SU-DHL-6 (cell line): ENCODE data around the gene GALNT10.

Source experiments
- H2AFZ ChIP-seq: fragments of 200-600 bp; sonication (generic); 2 replicates; pipeline ENCODE4 v1.6.1; 2014; ENCODE audit warnings: low read depth, mild to moderate bottlenecking, moderate library complexity, mixed read lengths, antibody characterized with exemption, low read length; ENCODE audit not compliant: severe bottlenecking
- H3F3A ChIP-seq: fragments of 200-600 bp; shearing (Covaris generic); 2 replicates; pipeline ENCODE4 v1.6.0; 2016; ENCODE audit warnings: antibody characterized with exemption, mild to moderate bottlenecking; ENCODE audit not compliant: insufficient read depth
- H3K27ac ChIP-seq: fragments of 200-600 bp; sonication (generic); 2 replicates; pipeline ENCODE4 v1.5.1; 2016; ENCODE audit warnings: low read depth, mild to moderate bottlenecking, low read length, moderate library complexity, mixed read lengths
- H3K27me3 ChIP-seq: fragments of 200-600 bp; sonication (generic), shearing (Covaris generic); 2 replicates; pipeline ENCODE4 v1.6.0; 2014; ENCODE audit warnings: mild to moderate bottlenecking, low read length
- H3K36me3 ChIP-seq: fragments of 200-600 bp; sonication (generic); 2 replicates; pipeline ENCODE4 v1.6.1; 2014; ENCODE audit warnings: mild to moderate bottlenecking, low read length, mixed read lengths
- H3K4me2 ChIP-seq: fragments of 300-600, 200-600 bp; shearing (Covaris generic), sonication (generic); 2 replicates; pipeline ENCODE4 v1.6.0; 2014; ENCODE audit warnings: low read length, low read depth, mild to moderate bottlenecking; ENCODE audit not compliant: poor library complexity, severe bottlenecking
- H3K4me3 ChIP-seq: fragments of 200-600 bp; sonication (generic); 2 replicates; pipeline ENCODE4 v1.5.1; 2014; ENCODE audit warnings: antibody characterized with exemption, low read length, mild to moderate bottlenecking, mixed read lengths; ENCODE audit not compliant: insufficient read depth, poor library complexity, severe bottlenecking
- H3K79me2 ChIP-seq: fragments of 200-600 bp; sonication (generic); 2 replicates; pipeline ENCODE4 v1.6.1; 2014; ENCODE audit warnings: mild to moderate bottlenecking, low read length, moderate library complexity; ENCODE audit not compliant: insufficient read depth
- H3K9ac ChIP-seq: fragments of 200-600 bp; sonication (generic); 2 replicates; pipeline ENCODE4 v1.7.0; 2014; ENCODE audit warnings: mild to moderate bottlenecking, low read length
- H3K9me2 ChIP-seq: fragments of 200-600 bp; sonication (generic); replicated peaks from 2 replicates; pipeline ENCODE4 v1.6.1; 2014; ENCODE audit warnings: low read length; ENCODE audit not compliant: insufficient read depth
- H3K9me3 ChIP-seq: fragments of 200-600 bp; sonication (generic); 2 replicates; pipeline ENCODE4 v1.6.1; 2014; ENCODE audit warnings: low read length, mixed read lengths; ENCODE audit not compliant: insufficient read depth
- H4K20me1 ChIP-seq: fragments of 200-600 bp; sonication (generic); 2 replicates; pipeline ENCODE4 v1.6.1; 2014; ENCODE audit warnings: low read depth, mild to moderate bottlenecking, antibody characterized with exemption, low read length, moderate library complexity, mixed read lengths
- EZH2phosphoT487 ChIP-seq: fragments of 200-600 bp; sonication (generic), shearing (Covaris generic); conservative IDR thresholded peaks from 2 replicates; pipeline ENCODE4 v1.6.1; 2018; ENCODE audit warnings: mild to moderate bottlenecking, antibody characterized with exemption, low read length, moderate library complexity, mixed read lengths
- TF ChIP-seq, protein P1 (sequence below): fragments of 200-600 bp; sonication (generic); IDR thresholded peaks from one replicate; pipeline ENCODE4 v1.5.1; 2017; ENCODE audit warnings: antibody characterized with exemption, mild to moderate bottlenecking, low read length, moderate library complexity; ENCODE audit not compliant: insufficient read depth, poor library complexity, severe bottlenecking

Gene GALNT10

DNA sequence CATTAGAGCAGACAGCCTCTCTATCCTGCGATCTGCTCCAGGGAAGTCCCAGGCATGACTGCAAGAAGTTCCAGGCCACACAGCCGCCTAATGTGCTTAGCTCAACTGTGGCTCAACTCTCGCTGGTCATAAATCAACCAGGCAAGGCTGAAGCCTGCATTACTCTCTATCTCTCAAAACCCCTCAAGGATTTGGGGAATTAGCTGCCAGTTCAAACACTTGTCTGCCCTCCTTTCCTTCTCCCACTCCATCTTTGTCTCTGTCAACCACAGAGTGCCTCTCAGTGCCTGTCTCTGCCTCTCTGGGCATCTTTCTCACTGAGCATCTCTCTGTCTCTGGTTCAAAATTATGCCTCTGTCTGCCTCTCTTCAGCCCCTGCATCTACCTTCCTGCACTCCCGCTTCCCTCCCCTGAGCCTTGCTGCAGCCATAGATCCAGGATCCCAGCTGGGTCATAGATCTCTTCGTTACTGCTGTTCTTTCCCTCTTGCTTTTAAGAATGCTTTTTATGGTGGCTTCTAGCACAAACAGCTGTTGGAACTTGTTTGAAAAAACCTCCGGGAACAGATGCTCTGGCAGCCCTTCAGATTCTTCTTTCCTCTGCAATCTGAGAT is 27.9 kb upstream of the GALNT10 start:
- TF ChIP-seq EZH2phosphoT487 = no peak
- TF ChIP-seq, protein P1, sequence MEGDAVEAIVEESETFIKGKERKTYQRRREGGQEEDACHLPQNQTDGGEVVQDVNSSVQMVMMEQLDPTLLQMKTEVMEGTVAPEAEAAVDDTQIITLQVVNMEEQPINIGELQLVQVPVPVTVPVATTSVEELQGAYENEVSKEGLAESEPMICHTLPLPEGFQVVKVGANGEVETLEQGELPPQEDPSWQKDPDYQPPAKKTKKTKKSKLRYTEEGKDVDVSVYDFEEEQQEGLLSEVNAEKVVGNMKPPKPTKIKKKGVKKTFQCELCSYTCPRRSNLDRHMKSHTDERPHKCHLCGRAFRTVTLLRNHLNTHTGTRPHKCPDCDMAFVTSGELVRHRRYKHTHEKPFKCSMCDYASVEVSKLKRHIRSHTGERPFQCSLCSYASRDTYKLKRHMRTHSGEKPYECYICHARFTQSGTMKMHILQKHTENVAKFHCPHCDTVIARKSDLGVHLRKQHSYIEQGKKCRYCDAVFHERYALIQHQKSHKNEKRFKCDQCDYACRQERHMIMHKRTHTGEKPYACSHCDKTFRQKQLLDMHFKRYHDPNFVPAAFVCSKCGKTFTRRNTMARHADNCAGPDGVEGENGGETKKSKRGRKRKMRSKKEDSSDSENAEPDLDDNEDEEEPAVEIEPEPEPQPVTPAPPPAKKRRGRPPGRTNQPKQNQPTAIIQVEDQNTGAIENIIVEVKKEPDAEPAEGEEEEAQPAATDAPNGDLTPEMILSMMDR = no peak
- no peak overlapping the region for H3K4me2 ChIP-seq
- no peaks in the 10 kb centered on the region for H3F3A ChIP-seq
- no peak overlapping the region for H3K9ac ChIP-seq
- H3K4me3 ChIP-seq = no peak overlapping the region
- H2AFZ ChIP-seq = no peak overlapping the region
- H3K27me3 ChIP-seq = no peaks in the 10 kb centered on the region
- no peaks in the 10 kb centered on the region for H3K79me2 ChIP-seq
- no peaks in the 10 kb centered on the region for H4K20me1 ChIP-seq
- H3K9me2 ChIP-seq = no peaks in the 10 kb centered on the region
- no peaks in the 10 kb centered on the region for H3K9me3 ChIP-seq
- H3K27ac ChIP-seq = no peak overlapping the region
- no peaks in the 10 kb centered on the region for H3K36me3 ChIP-seq

DNA sequence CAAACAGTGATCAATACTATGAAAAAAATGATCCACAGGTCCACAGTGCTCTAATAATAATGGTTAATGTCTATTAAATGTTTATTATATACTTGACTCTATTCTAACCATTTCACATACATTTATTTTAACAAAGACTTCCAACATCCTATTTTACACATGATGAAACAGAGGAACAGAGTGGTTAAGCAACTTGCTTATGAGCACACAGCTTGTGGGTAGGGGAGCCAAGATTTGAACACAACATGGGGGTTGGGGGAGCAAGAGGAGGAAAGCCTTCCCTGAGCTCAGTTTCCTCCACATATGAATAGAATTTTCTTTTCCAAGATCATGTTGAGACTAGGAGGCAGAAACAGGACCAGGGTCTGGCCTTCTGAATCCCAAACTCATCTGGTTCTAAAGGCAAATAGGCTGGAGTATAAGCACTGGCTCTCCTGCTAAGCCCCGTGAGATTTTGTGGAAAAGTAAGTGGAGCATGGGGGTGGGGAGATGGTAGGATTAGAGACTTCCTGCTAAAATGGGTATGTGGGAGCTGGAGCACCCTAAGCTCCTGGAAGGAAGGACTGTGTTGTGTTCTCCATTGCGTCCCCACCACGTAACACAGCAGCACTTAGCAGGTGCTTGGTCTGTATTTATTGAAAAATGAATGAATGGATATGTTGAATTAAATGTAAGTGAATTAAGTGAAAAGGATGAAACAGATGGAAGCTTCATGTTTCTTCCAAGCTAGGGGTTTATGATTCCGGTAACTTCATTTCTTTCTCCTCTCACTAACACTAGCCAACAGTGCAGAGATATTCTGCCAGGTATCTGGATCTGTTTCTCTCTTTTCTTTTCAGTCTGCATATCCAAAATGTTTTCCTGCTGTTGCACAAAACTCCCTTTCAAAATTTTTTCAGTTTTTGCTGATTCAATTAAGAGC is 26.9 kb upstream of the GALNT10 start:
- Histone ChIP-seq H4K20me1 (no peaks in the 10 kb centered on the region), H3K36me3 (no peaks in the 10 kb centered on the region), H3K9me3 (no peaks in the 10 kb centered on the region), H3K4me3 (no peak overlapping the region), H3K27ac (no peak overlapping the region), H3K9ac (no peak overlapping the region), H3F3A (no peaks in the 10 kb centered on the region), H3K79me2 (no peaks in the 10 kb centered on the region), H3K4me2 (no peak overlapping the region), H3K9me2 (no peaks in the 10 kb centered on the region), H3K27me3 (no peaks in the 10 kb centered on the region), H2AFZ (no peak overlapping the region)
- TF ChIP-seq, protein P1 = no peak
- no peak for TF ChIP-seq EZH2phosphoT487

DNA sequence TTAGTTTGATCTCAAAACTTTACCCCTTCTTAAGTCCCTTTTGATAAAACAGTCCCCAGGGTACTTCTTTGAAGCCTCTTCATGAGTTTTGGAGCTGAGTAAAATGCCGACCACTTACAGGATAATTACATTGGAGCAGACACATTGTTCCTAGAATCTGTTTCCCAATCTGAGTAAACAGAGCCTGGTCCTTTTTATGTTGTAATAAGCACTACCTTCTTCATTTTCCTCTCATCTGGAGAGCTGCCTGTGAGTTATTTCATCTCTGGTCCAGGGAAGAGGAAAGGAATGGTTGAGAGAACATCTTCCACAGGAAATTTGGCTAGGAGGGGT is 26.3 kb upstream of the GALNT10 start:
- H3F3A ChIP-seq = no peaks in the 10 kb centered on the region
- no peaks in the 10 kb centered on the region for H4K20me1 ChIP-seq
- no peak overlapping the region for H3K4me3 ChIP-seq
- no peak overlapping the region for H2AFZ ChIP-seq
- no peak for TF ChIP-seq EZH2phosphoT487
- TF ChIP-seq, protein P1 = no peak
- no peaks in the 10 kb centered on the region for H3K9me2 ChIP-seq
- H3K36me3 ChIP-seq = no peaks in the 10 kb centered on the region
- no peaks in the 10 kb centered on the region for H3K79me2 ChIP-seq
- H3K9me3 ChIP-seq = no peaks in the 10 kb centered on the region
- no peak overlapping the region for H3K4me2 ChIP-seq
- H3K27me3 ChIP-seq = no peaks in the 10 kb centered on the region
- H3K27ac ChIP-seq = no peak overlapping the region
- H3K9ac ChIP-seq = no peak overlapping the region
